PC-9 (cell line): ENCODE measurements around the gene PTPRO. TPM values are rescaled to one million over a fixed set of nuclear protein-coding genes. Genes with fewer than 3 reads are reported as not detected.

Experiments
- BruUV-seq: library from RNA; stranded (reverse); fragments of 400-500 nt; replicated peaks from 2 replicates; lab custom pipeline; 2021; lab: Mats Ljungman, UMichigan
- CTCF ChIA-PET: fragments of 300-600 bp; sonication (Branson Sonifier 250); formaldehyde crosslinking; loops from one replicate; lab custom pipeline; 2022; ENCODE audit warnings: antibody characterized with exemption; lab: Charles Lee
- POLR2A ChIA-PET: fragments of 300-600 bp; sonication (Branson Sonifier 250); formaldehyde crosslinking; loops from one replicate; lab custom pipeline; 2022; ENCODE audit warnings: antibody characterized with exemption; ENCODE audit not compliant: unreplicated experiment; lab: Charles Lee
- DNase-seq, 2 experiments: peaks; one replicate each; pipeline versions ENCODE4 v3.0.0 to v3.0.0-alpha.2; 2015 to 2022; ENCODE audit warnings: mixed read lengths in 1 of 2
- H2AFZ ChIP-seq: fragments of 200-600 bp; sonication (generic); 2 replicates; pipeline ENCODE4 v1.8.1; 2017; ENCODE audit warnings: antibody characterized with exemption
- H3F3A ChIP-seq: fragments of 200-600 bp; sonication (generic); 2 replicates; pipeline ENCODE4 v1.8.1; 2017; ENCODE audit warnings: antibody characterized with exemption, mild to moderate bottlenecking, low read depth; ENCODE audit not compliant: insufficient read depth
- H3K27ac ChIP-seq: fragments of 200-600 bp; sonication (generic); 2 replicates; pipeline ENCODE4 v1.6.1; 2016; ENCODE audit warnings: mixed run types
- H3K27me3 ChIP-seq: fragments of 200-600 bp; sonication (generic); 2 replicates; pipeline ENCODE4 v1.6.1; 2016; ENCODE audit warnings: low read depth, mixed run types; ENCODE audit not compliant: insufficient read depth
- H3K36me3 ChIP-seq: fragments of 200-600 bp; sonication (generic); 2 replicates; pipeline ENCODE4 v1.6.1; 2016; ENCODE audit warnings: low read depth, mixed run types
- H3K4me1 ChIP-seq: fragments of 200-600 bp; sonication (generic); replicated peaks from 2 replicates; pipeline ENCODE4 v1.6.1; 2016; ENCODE audit warnings: mixed run types; ENCODE audit not compliant: insufficient read depth
- H3K4me2 ChIP-seq: fragments of 200-600 bp; sonication (generic); 2 replicates; pipeline ENCODE4 v1.6.1; 2017; ENCODE audit warnings: mixed run types
- H3K4me3 ChIP-seq: fragments of 200-600 bp; sonication (generic); 2 replicates; pipeline ENCODE4 v1.6.1; 2016; ENCODE audit warnings: mixed run types
- H3K79me2 ChIP-seq: fragments of 200-600 bp; sonication (generic); 2 replicates; pipeline ENCODE4 v1.6.1; 2017; ENCODE audit warnings: low read depth, mixed run types
- H3K9me2 ChIP-seq: fragments of 200-600 bp; sonication (generic); 2 replicates; pipeline ENCODE4 v1.8.1; 2017; ENCODE audit warnings: mild to moderate bottlenecking; ENCODE audit not compliant: insufficient read depth
- H3K9me3 ChIP-seq: fragments of 200-600 bp; sonication (generic); 2 replicates; pipeline ENCODE4 v1.8.1; 2016; ENCODE audit warnings: low read depth; ENCODE audit not compliant: insufficient read depth
- H4K20me1 ChIP-seq: fragments of 200-600 bp; sonication (generic); 2 replicates; pipeline ENCODE4 v1.8.1; 2017; ENCODE audit not compliant: insufficient read depth
- CTCF ChIP-seq: fragments of 200-600 bp; sonication (generic); conservative IDR thresholded peaks from 2 replicates; pipeline ENCODE4 v1.6.1; 2017; ENCODE audit warnings: mixed run types, antibody characterized with exemption, mild to moderate bottlenecking, moderate library complexity
- EZH2 ChIP-seq: fragments of 200-600 bp; sonication (generic); IDR thresholded peaks from 2 replicates; pipeline ENCODE4 v1.8.0; 2017; ENCODE audit warnings: antibody characterized with exemption, low read depth
- intact Hi-C: fragments of 100-400 bp; cut with micrococcal nuclease; formaldehyde crosslinking; loops from one replicate; pipeline ENCODE4 v1.10.0; 2022; ENCODE audit not compliant: unreplicated experiment
- total RNA-seq: library from RNA; stranded (reverse); gene quantifications from 2 replicates; pipeline ENCODE4 v1.2.3, GENCODE V29; 2021

PTPRO gene
- total RNA-seq, 1 experiment from 2014 or later = not detected

GRCh38 chr12:15629108-15629507 lies 306.8 kb downstream of the PTPRO start:
- Histone ChIP-seq H3K79me2 (no peaks in the 10 kb centered on the region), H3K36me3 (peaks cover 34% of the 10 kb centered on the region), H3F3A (peaks cover 17% of the 10 kb centered on the region), H3K9me2 (no peaks in the 10 kb centered on the region), H3K27me3 (no peaks in the 10 kb centered on the region), H3K9me3 (0 out of 2 replicates have a peak, but pooled peaks cover 3% of the 10 kb centered on the region), H4K20me1 (no peaks in the 10 kb centered on the region), H3K4me3 (no peak overlapping the region), H3K4me1 (peaks cover 31% of the 10 kb centered on the region), H2AFZ (no peak overlapping the region), H3K4me2 (peak overlapping the region; percentile 55), H3K27ac (peak overlapping the region; percentile 96)
- BruUV-seq = no TSS peak
- DNase-seq = peak; percentile 79 to 95
- intact Hi-C loops = loop anchor here (1.0 to 2.0 kb wide), 3 partner anchors 34 to 228 kb away; partner anchors contain the start of gene EPS8
- TF ChIP-seq EZH2 = no peak
- TF ChIP-seq CTCF = no peak
- ChIA-PET CTCF (interaction anchor here (0.6 kb wide), 1 partner anchor 219 kb away, joined by 3 read pairs; no protein-coding TSS in a partner anchor), POLR2A (interaction anchor here (0.6 to 0.7 kb wide), 3 partner anchors 137 to 201 kb away, joined by 4 to 11 read pairs (median 5); no protein-coding TSS in a partner anchor)

- CTCF ChIA-PET = interaction anchor here (0.6 to 0.7 kb wide), 2 partner anchors 168 to 219 kb away, joined by 3 read pairs; no protein-coding TSS in a partner anchor
- Histone ChIP-seq H2AFZ (no peak overlapping the region), H3K9me2 (no peaks in the 10 kb centered on the region), H3K4me1 (peaks cover 31% of the 10 kb centered on the region), H3K4me3 (no peak overlapping the region), H3F3A (peaks cover 17% of the 10 kb centered on the region), H3K27me3 (no peaks in the 10 kb centered on the region), H3K27ac (peak overlapping the region; percentile 96), H4K20me1 (no peaks in the 10 kb centered on the region), H3K4me2 (peak overlapping the region; percentile 55), H3K79me2 (no peaks in the 10 kb centered on the region), H3K36me3 (peaks cover 34% of the 10 kb centered on the region), H3K9me3 (0 out of 2 replicates have a peak, but pooled peaks cover 3% of the 10 kb centered on the region)
- TF ChIP-seq EZH2 = no peak
- no peak for TF ChIP-seq CTCF
- POLR2A ChIA-PET = interaction anchor here (0.5 to 0.7 kb wide), 9 partner anchors 50 to 218 kb away, joined by 3 to 11 read pairs (median 6); no protein-coding TSS in a partner anchor
- BruUV-seq = no TSS peak
- intact Hi-C loops = loop anchor here (1.0 to 2.0 kb wide), 3 partner anchors 33 to 227 kb away; partner anchors contain the start of gene EPS8
- DNase-seq = no peak
Measured at GRCh38 chr12:15629761-15630160, 307.5 kb downstream of the PTPRO start.

- H3K36me3 ChIP-seq = peaks cover 42% of the 10 kb centered on the region
- CTCF ChIA-PET = no interaction called here
- no peaks in the 10 kb centered on the region for H3K79me2 ChIP-seq
- H3K4me3 ChIP-seq = no peak overlapping the region
- 0 out of 2 replicates have a peak, but pooled peaks cover 3% of the 10 kb centered on the region for H3K9me3 ChIP-seq
- no peak overlapping the region for H2AFZ ChIP-seq
- H4K20me1 ChIP-seq = no peaks in the 10 kb centered on the region
- no peaks in the 10 kb centered on the region for H3K27me3 ChIP-seq
- TF ChIP-seq EZH2 (no peak), CTCF (no peak)
- intact Hi-C loops = no loop called here
- H3K9me2 ChIP-seq = no peaks in the 10 kb centered on the region
- no peak overlapping the region for H3K4me2 ChIP-seq
- H3K27ac ChIP-seq = peak overlapping the region; percentile 96
- no TSS peak for BruUV-seq
- peaks cover 31% of the 10 kb centered on the region for H3K4me1 ChIP-seq
- POLR2A ChIA-PET = no interaction called here
- peaks cover 17% of the 10 kb centered on the region for H3F3A ChIP-seq
- DNase-seq = no peak
Measured at GRCh38 chr12:15631007-15631715, 308.9 kb downstream of the PTPRO start.
